ENCODE measurements around the gene SLC4A8. TPM values are rescaled to one million over a fixed set of nuclear protein-coding genes. Genes with fewer than 3 reads are reported as not detected.

The SLC4A8 gene
- total RNA-seq, 2 donors from 2014 or later: 0.59 to 1.1 TPM

DNA sequence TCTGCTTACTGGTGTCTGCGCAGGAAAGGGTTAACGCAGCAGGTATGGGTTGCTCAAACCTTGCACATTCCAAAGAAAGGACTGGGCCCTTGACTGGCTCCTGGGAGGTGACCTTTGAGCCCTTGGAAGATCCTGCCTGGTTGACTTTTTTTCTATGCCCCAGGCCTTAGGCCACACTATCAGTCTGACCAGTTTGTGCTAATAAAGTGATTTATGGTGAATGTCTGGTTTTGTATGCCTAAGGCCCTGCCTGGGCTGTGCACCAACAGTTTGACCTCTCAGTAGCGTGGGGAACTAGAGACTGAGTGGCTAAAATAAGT, 105.0 kb downstream of the SLC4A8 start:
- Histone ChIP-seq H3K36me3 (no peaks in the 10 kb centered on the region), H3K9ac (ENCODE audit: low read depth in 2 of 2, low read length in 2 of 2) (no peak overlapping the region), H3K27me3 (no peaks in the 10 kb centered on the region), H3K9me3 (no peaks in the 10 kb centered on the region), H3K27ac (no peak overlapping the region), H3K4me3 (no peak overlapping the region), H3K4me1 (no peaks in the 10 kb centered on the region)
- DNase-seq: no peak
- intact Hi-C loops (cut with DNase I): no loop called here
- TF ChIP-seq, protein P1, sequence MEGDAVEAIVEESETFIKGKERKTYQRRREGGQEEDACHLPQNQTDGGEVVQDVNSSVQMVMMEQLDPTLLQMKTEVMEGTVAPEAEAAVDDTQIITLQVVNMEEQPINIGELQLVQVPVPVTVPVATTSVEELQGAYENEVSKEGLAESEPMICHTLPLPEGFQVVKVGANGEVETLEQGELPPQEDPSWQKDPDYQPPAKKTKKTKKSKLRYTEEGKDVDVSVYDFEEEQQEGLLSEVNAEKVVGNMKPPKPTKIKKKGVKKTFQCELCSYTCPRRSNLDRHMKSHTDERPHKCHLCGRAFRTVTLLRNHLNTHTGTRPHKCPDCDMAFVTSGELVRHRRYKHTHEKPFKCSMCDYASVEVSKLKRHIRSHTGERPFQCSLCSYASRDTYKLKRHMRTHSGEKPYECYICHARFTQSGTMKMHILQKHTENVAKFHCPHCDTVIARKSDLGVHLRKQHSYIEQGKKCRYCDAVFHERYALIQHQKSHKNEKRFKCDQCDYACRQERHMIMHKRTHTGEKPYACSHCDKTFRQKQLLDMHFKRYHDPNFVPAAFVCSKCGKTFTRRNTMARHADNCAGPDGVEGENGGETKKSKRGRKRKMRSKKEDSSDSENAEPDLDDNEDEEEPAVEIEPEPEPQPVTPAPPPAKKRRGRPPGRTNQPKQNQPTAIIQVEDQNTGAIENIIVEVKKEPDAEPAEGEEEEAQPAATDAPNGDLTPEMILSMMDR (IDR thresholded peaks at IDR 0.05): no peak

DNA sequence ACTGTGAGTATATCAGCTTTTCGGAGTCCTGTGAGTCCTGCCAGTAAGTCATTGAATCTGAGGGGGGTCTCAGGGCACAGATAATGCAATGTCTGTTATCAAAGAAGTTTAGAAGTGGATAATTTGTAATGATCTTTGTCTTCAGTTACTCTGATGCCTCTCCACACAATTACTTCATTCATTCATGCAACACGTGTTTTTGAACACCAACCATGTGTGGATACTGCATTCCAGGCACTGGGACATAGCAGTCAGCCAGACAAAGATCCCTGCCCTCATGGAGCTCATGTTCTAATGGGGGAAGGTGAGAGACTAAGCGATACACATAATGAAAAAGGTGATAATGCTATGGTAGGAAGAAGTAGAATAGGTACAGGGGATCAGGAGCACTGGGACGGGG, 105.6 kb downstream of the SLC4A8 start:
- no peak overlapping the region for H3K9ac ChIP-seq (ENCODE audit: low read depth in 2 of 2, low read length in 2 of 2)
- no peaks in the 10 kb centered on the region for H3K4me1 ChIP-seq
- H3K27me3 ChIP-seq: no peaks in the 10 kb centered on the region
- no peaks in the 10 kb centered on the region for H3K36me3 ChIP-seq
- H3K9me3 ChIP-seq: no peaks in the 10 kb centered on the region
- H3K27ac ChIP-seq: no peak overlapping the region
- TF ChIP-seq, protein P1 (IDR thresholded peaks at IDR 0.05): no peak
- H3K4me3 ChIP-seq: no peak overlapping the region
- intact Hi-C loops (cut with DNase I): loop anchor here (2.0 kb wide), 1 partner anchor 105 kb away; the partner anchor contains the start of gene SLC4A8
- DNase-seq: no peak

DNA sequence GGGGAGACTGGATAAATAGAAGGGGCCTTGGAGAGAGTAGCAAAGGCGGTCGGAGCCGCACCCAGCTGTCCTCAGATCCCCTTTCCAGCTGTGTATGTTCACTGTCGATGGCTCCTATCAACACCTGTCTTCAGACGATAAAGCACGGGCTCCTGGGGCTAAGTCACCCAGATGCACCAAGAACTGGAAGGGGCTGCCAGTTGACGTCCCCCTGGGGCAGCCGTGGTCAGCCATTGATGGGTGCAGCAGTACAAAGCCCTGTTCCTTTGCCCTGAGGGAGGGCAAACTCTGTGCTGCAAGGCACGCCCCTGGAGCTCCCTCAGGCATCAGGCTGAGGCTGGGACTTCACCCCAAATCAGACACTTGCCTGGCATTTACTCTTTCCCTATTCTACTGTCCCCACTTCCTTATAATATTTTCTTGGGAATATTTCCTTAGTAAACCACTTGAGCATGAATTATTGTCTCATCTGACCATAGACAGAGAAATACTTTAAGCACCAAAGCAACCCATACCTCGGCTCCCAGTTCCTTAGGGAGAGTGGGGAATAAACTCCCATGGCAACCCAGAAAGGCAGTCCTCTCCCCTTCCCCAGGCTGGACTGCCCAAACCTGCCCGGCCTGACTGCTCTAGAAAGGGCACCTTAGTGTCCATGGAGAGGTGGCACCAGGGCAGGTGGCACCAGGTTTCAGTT, 106.8 kb downstream of the SLC4A8 start:
- Histone ChIP-seq H3K4me1 (no peaks in the 10 kb centered on the region), H3K9me3 (no peaks in the 10 kb centered on the region), H3K4me3 (no peak overlapping the region), H3K27me3 (no peaks in the 10 kb centered on the region), H3K9ac (ENCODE audit: low read depth in 2 of 2, low read length in 2 of 2) (no peak overlapping the region), H3K36me3 (no peaks in the 10 kb centered on the region), H3K27ac (no peak overlapping the region)
- DNase-seq: no peak
- intact Hi-C loops (cut with DNase I): loop anchor here (2.0 kb wide), 1 partner anchor 107 kb away; the partner anchor contains the start of gene SLC4A8
- TF ChIP-seq, protein P1 (IDR thresholded peaks at IDR 0.05): no peak

DNA sequence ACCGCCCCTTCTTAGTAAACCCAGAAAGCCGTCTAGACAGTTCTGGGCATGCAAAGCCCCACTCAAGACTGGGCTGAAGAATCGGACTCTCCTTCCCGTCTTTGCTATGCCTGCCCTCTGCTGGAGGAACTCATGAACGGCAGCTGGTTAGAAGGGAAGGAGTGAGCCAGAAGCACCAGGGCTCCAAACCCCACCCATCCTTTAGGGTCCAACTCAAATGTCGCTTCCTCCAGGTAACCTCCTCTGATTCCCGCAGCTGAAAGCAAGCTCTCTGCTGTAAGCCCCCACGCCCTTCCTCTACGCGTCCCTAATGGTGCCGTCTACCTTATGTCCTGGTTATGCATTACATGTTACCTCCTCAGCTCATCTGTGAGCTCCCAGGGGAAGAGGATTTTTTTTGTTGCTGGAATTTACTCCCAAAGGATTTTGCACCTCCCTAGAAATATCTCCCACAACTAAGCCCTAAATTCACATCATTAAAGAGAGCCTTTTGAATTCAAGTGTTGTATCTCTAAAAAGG, 107.4 kb downstream of the SLC4A8 start:
- Histone ChIP-seq H3K9ac (ENCODE audit: low read depth in 2 of 2, low read length in 2 of 2) (no peak overlapping the region), H3K27me3 (no peaks in the 10 kb centered on the region), H3K27ac (no peak overlapping the region), H3K9me3 (no peaks in the 10 kb centered on the region), H3K4me3 (no peak overlapping the region), H3K4me1 (no peaks in the 10 kb centered on the region), H3K36me3 (no peaks in the 10 kb centered on the region)
- intact Hi-C loops (cut with DNase I): loop anchor here (2.0 kb wide), 1 partner anchor 107 kb away; the partner anchor contains the start of gene SLC4A8
- TF ChIP-seq, protein P1 (IDR thresholded peaks at IDR 0.05): peak; percentile 87
- peak; percentile 84 for DNase-seq

DNA sequence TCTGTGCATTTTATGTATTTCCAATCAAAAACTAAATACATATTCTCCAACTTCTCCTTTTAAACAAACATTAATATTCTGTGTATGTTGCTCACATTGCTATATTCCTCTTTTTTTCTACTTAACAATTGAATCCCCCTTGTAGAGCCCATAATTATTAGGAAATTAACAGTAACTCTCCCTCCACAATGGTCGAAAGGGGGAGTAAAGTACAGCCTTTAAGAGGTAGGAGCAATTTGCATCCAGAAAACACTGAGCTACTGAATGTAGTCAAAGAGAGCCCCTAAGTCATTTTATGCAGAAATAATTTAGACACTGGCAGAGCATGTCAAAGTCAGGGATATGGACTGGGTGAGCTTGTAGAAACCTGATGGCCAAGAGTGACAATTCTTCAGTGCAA, 109.2 kb downstream of the SLC4A8 start:
- intact Hi-C loops (cut with DNase I): no loop called here
- DNase-seq: no peak
- H3K4me3 ChIP-seq: no peak overlapping the region

More for the DNA sequence above, 109.2 kb downstream of the SLC4A8 start:
- TF ChIP-seq, protein P1 (IDR thresholded peaks at IDR 0.05): no peak
- H3K27ac ChIP-seq: no peak overlapping the region
- no peak overlapping the region for H3K9ac ChIP-seq (ENCODE audit: low read depth in 2 of 2, low read length in 2 of 2)
- no peaks in the 10 kb centered on the region for H3K36me3 ChIP-seq
- no peaks in the 10 kb centered on the region for H3K27me3 ChIP-seq
- H3K4me1 ChIP-seq: no peaks in the 10 kb centered on the region
- H3K9me3 ChIP-seq: no peaks in the 10 kb centered on the region
